Measurements from ENCODE around the gene ATXN10.

ATXN10 gene

GRCh38 chr22:45878901-45879551 is 207.4 kb downstream of the ATXN10 start:
- DNase-seq (ENCODE audit: low spot score) = no peak

GRCh38 chr22:45879552-45879949 is 207.9 kb downstream of the ATXN10 start:
- no peak for DNase-seq (ENCODE audit: low spot score)

DNA sequence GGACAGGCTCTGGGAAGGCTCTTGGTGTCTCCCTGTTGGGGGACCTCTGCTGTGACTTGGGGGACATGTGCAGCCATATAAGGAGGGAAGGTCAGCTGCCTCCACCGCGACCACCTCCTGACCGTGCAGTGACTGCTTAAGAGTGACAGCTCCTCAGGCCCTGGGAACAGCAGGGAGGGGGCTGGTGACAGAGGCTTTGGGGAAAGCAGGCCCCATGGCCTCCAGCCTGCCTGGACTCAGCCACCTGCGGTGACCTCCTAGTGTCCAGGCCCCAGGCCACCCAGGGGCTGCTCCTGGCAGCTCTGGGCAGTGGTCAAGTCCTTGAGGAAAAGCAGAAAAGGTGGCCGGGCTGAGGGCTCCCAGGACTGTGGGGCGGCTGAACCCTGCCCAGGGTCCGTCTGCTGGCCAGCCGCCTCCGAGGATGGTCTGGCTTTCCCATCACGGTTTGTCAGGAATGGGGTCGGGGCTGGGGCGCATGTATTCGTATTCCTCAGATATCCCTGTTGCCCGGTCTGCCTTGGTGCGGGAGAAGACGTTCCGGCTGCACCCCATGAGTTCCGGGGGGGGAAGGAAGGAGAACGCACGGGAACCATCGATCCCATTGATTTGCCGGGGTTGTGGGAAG is 208.6 kb downstream of the ATXN10 start:
- no peak for DNase-seq (ENCODE audit: low spot score)

GRCh38 chr22:45880716-45881523 is 209.3 kb downstream of the ATXN10 start:
- DNase-seq (ENCODE audit: low spot score) = no peak

DNA sequence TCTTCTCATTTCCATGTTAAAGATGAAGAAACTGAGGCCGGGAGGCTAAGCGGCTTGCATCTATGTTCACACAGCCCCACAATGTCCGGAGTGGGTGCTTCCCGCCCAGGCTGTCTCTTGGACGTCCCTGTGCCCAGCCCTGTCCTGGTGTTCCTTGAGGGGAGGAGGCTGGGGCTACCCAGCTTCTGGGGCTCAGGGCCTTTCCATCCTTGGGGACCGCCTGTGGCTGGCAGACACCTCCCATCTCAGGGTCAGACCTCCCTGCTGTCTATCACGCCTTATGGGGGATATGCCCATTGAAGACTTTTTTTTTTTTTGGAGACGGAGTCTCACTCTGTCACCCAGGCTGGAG is 209.9 kb downstream of the ATXN10 start:
- DNase-seq (ENCODE audit: low spot score) = no peak

- no peak for DNase-seq (ENCODE audit: low spot score)
Observed at GRCh38 chr22:45882881-45883810, 211.5 kb downstream of the ATXN10 start.

- no peak for DNase-seq (ENCODE audit: low spot score)
Observed at GRCh38 chr22:45883811-45884170, 212.2 kb downstream of the ATXN10 start.

DNA sequence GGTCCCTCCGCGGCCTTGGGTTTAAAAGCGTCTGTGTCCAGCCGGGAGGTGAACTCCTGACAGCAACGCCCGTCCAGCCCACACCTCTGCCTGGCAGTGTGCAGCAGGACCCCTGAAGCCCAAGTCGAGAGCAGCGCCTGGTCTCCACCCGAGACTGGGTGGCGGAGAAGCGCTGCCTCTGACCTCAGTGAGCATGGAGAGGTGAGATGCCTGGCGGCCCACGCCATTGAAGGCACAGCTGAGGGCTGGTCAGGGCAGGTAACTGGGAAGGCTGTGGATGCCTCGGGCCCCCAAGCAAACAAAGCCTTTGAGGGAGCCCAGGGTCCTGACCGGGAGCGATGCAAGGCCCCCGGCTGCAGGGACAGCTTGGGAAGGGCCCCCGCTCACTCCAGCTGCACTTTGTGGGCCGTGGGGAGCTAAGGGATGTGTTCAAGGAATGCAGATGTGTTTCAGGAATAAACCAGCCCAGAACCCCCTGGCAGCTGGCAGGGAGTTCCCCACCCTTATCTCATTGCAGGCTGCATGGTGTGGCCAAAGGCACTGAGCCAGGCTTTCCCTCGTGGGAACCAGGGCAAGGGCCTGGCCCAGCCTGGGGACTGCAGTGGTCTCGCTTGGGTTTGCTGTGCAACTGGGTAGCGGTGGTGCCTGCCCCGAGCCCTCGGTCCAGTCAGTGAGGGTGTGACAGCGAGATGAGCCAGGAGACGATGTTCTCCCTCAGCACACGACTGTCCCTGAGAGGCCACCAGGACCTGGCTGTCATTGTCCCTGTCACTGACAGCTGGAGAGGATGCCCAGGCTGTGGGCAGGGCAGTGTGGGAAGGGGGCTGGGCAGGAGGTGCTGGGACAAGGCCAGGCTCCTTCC is 212.8 kb downstream of the ATXN10 start:
- DNase-seq (ENCODE audit: low spot score) = no peak

DNA sequence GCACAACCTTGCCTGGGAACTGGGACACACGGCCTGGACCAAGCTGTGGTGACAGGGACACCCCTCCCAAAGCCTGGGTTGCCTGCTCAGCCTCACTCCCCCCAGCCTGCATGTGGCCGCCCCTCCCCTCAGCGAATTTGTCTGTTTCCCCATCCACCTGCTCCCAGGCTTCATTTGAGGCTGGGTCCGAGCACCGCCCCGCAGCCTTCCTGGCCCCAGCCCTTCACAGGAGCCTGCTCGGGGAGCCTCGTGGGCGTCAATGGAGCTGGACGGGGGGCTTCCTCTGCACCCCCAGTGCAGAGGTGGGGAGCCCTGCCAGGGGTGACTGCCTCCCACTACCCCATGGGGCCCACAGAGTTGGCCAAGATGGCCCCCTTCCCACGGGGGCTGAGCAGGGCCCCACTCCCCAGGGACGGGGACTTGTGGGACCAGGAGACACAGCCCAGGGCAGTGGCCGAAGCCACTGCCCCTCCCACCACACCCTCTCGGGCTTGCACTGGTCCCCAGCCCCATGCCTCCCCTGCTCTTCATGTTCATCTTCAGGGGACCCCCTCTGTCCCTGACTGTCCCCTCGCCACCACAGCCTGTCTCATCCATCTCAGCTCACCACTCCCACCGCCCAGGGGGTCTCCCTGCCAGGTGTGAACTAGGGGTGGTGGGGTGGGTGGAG is 213.7 kb downstream of the ATXN10 start:
- DNase-seq (ENCODE audit: low spot score) = no peak

- no peak for DNase-seq (ENCODE audit: low spot score)
Observed at GRCh38 chr22:45885941-45886395, 214.3 kb downstream of the ATXN10 start.

- no peak for DNase-seq (ENCODE audit: low spot score)
Observed at GRCh38 chr22:45886540-45886939, 214.9 kb downstream of the ATXN10 start.

DNA sequence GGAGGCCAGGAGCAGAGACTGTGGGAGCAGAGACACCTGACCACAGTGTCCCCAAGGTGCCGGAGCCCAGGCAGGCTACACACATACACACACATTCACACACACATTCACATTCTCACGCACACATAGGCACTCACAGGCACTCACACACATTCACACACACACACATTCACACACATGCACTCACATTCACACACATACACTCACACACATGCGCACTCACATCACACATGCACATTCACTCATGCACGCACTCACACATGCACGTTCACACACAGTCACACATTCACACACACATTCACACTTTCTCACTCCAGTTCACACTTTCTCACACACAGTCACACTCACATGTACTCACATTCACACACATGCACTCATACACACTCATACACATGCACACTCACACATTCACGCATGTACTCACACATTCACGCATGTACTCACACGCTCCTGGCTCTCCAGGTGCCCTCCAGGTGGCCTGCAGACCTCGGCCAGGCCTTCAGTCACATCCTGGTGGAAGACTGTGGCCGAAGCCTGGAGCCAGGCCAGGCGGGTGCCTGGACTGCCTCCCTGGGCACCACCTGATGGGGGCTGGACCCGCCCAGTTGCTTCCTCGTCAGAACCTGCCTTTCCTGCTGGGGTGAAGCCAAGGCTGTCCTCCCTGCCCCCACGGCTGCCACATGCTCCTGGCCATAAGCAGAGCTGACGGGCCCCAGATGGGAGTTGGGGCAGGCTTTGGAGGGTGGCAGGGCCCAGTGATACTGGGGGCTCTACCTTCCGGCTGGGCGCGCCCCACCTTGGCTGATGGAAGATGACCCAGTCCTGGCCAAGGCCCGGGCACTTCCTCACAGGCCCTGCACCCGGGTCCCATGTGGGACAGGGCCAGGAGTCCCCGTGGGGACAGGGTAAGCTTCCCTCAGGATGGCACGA is 215.8 kb downstream of the ATXN10 start:
- DNase-seq (ENCODE audit: low spot score) = no peak

- no peak for DNase-seq (ENCODE audit: low spot score)
Observed at GRCh38 chr22:45888221-45889092, 216.8 kb downstream of the ATXN10 start.

DNA sequence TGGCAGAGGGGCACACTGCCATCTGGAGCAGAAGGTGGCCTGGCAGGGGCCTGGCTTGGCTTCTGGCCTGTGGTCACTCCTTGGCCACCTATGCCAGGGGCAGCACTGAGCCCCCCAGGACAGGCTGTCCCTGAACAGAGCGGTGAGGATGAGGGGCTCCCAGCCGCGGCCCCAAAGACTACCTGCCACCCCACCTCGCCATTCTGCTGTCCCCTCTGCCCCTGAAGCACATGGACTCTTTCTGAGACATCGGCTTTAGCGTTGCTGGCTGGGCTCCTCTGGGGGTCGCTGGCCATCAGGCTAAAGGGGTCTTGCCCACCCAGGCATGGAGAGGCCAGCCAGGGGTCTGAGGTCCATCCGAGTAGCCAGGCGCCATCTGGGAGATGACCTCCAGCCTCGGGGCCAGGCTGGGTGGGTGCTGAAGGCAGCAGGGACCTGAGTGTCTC is 217.5 kb downstream of the ATXN10 start:
- no peak for DNase-seq (ENCODE audit: low spot score)

- no peak for DNase-seq (ENCODE audit: low spot score)
Observed at GRCh38 chr22:45889539-45890350, 218.1 kb downstream of the ATXN10 start.

DNA sequence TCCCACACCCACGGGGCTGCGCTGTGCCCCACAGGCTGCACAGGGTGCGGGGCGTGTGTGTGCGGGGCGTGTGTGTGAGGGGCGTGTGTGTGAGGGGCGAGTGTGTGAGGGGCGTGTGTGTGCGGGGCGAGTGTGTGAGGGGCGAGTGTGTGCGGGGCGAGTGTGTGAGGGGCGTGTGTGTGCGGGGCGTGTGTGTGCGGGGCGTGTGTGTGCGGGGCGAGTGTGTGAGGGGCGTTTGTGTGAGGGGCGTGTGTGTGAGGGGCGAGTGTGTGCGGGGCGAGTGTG is 218.7 kb downstream of the ATXN10 start:
- no peak for DNase-seq (ENCODE audit: low spot score)

DNA sequence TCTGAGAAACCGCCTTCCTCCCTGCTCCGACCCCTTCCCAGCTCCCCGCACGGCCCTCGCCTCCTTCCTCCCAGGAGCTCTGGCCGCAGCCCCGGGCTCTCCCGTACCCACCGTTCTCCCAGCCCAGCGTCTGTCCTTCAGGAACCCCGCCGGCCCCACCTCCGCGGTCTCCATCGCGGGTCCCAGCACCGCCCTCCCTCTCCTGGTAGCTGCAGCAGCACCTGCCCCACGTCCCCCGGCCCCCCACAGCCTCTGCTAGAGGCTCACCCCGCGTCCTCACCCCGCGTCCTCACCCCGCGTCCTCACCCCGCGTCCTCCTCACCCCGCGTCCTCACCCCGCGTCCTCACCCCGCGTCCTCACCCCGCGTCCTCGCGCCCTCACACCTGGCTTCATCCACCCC is 219.4 kb downstream of the ATXN10 start:
- no peak for DNase-seq (ENCODE audit: low spot score)

- no peak for DNase-seq (ENCODE audit: low spot score)
Observed at GRCh38 chr22:45891471-45891995, 219.9 kb downstream of the ATXN10 start.

Data from hematopoietic multipotent progenitor cell treated with erythropoietin and hydrocortisone succinate and interleukin-3 and kit ligand, for 15 days (in vitro differentiated cells).